ENCODE results near the gene FRAS1.
A peak's percentile ranks its signal among the peaks of the same experiment; 100 is the strongest.

The FRAS1 gene

GRCh38 chr4:78552389-78553042 lies 495.4 kb downstream of the FRAS1 start:
- DNase-seq (ENCODE audit: low read depth), result no peak

- DNase-seq (ENCODE audit: low read depth), result no peak
These were observed 495.9 kb downstream of the FRAS1 start for GRCh38 chr4:78553043-78553396.

GRCh38 chr4:78553529-78554060 lies 496.5 kb downstream of the FRAS1 start:
- no peak for DNase-seq (ENCODE audit: low read depth)

GRCh38 chr4:78556665-78557064 lies 499.5 kb downstream of the FRAS1 start:
- DNase-seq (ENCODE audit: low read depth), result no peak

- no peak for DNase-seq (ENCODE audit: low read depth)
These were observed 500.7 kb downstream of the FRAS1 start for GRCh38 chr4:78557841-78558240.

GRCh38 chr4:78558410-78558809 lies 501.3 kb downstream of the FRAS1 start:
- DNase-seq (ENCODE audit: low read depth), result no peak

- peak; percentile 50 for DNase-seq (ENCODE audit: low read depth)
These were observed 503.3 kb downstream of the FRAS1 start for GRCh38 chr4:78560296-78560963.

- no peak for DNase-seq (ENCODE audit: low read depth)
These were observed 504.6 kb downstream of the FRAS1 start for GRCh38 chr4:78561677-78562076.

GRCh38 chr4:78562687-78563086 lies 505.6 kb downstream of the FRAS1 start:
- DNase-seq (ENCODE audit: low read depth), result no peak

- no peak for DNase-seq (ENCODE audit: low read depth)
These were observed 508.8 kb downstream of the FRAS1 start for GRCh38 chr4:78565971-78566372.

- DNase-seq (ENCODE audit: low read depth), result no peak
These were observed 509.8 kb downstream of the FRAS1 start for GRCh38 chr4:78566834-78567499.

GRCh38 chr4:78567500-78568060 lies 510.5 kb downstream of the FRAS1 start:
- DNase-seq (ENCODE audit: low read depth), result no peak

GRCh38 chr4:78568640-78569305 lies 511.6 kb downstream of the FRAS1 start:
- no peak for DNase-seq (ENCODE audit: low read depth)

GRCh38 chr4:78569306-78569821 lies 512.2 kb downstream of the FRAS1 start:
- peak; percentile 63 for DNase-seq (ENCODE audit: low read depth)

- no peak for DNase-seq (ENCODE audit: low read depth)
These were observed 513.0 kb downstream of the FRAS1 start for GRCh38 chr4:78570117-78570516.

GRCh38 chr4:78571804-78572203 lies 514.7 kb downstream of the FRAS1 start:
- no peak for DNase-seq (ENCODE audit: low read depth)

- no peak for DNase-seq (ENCODE audit: low read depth)
These were observed 521.7 kb downstream of the FRAS1 start for GRCh38 chr4:78578674-78579425.

GRCh38 chr4:78581618-78582017 lies 524.5 kb downstream of the FRAS1 start:
- DNase-seq (ENCODE audit: low read depth), result no peak

- no peak for DNase-seq (ENCODE audit: low read depth)
These were observed 527.9 kb downstream of the FRAS1 start for GRCh38 chr4:78584863-78585547.

- DNase-seq (ENCODE audit: low read depth), result no peak
These were observed 528.5 kb downstream of the FRAS1 start for GRCh38 chr4:78585633-78586032.

All from GM04503 (cell line).